Stimulated activated CD8-positive, alpha-beta memory T cell treated with anti-CD3 and anti-CD28 coated beads, Interleukin-4, amount 100 ng/mL, for 1 hour (primary cell): ENCODE data around the gene OR2V2.
"Not testable (repeated sequence)": the region's sequence is repeated elsewhere in the genome, so short reads cannot be mapped to it uniquely, and the experiment has no call there.

ENCODE experiments used
- DNase-seq, 2 donors: peaks; one replicate each; pipeline ENCODE4 v3.0.0-alpha.2; 2020; ENCODE audit warnings: low read depth in 2 of 2, low spot score in 1 of 2

Gene OR2V2

GRCh38 chr5:181114844-181115778 is 32.3 kb upstream of the OR2V2 start:
- no peak for DNase-seq

GRCh38 chr5:181118369-181118768 is 29.0 kb upstream of the OR2V2 start:
- DNase-seq = no peak

GRCh38 chr5:181119105-181119504 is 28.3 kb upstream of the OR2V2 start:
- no peak for DNase-seq

- DNase-seq = no peak
Observed at GRCh38 chr5:181120306-181120705, 27.1 kb upstream of the OR2V2 start.

- no peak for DNase-seq
Observed at GRCh38 chr5:181120761-181121160, 26.6 kb upstream of the OR2V2 start.

GRCh38 chr5:181121675-181122561 is 25.5 kb upstream of the OR2V2 start:
- DNase-seq = no peak

- no peak for DNase-seq
Observed at GRCh38 chr5:181124526-181124925, 22.9 kb upstream of the OR2V2 start.

- DNase-seq = no peak
Observed at GRCh38 chr5:181126841-181127240, 20.5 kb upstream of the OR2V2 start.

- no peak for DNase-seq
Observed at GRCh38 chr5:181127456-181127855, 19.9 kb upstream of the OR2V2 start.

GRCh38 chr5:181127907-181128626 is 19.3 kb upstream of the OR2V2 start:
- no peak for DNase-seq

GRCh38 chr5:181129601-181130000 is 17.8 kb upstream of the OR2V2 start:
- DNase-seq = no peak

GRCh38 chr5:181130081-181130480 is 17.3 kb upstream of the OR2V2 start:
- not testable (repeated sequence) for DNase-seq

- DNase-seq = no peak
Observed at GRCh38 chr5:181130832-181131496, 16.4 kb upstream of the OR2V2 start, which contains the start of gene OR2V1. OR2V1 (minus strand) TSS chr5:181131169; CDS start chr5:181125304, 5,865 bp downstream.

- no peak for DNase-seq
Observed at GRCh38 chr5:181131514-181131913, 15.9 kb upstream of the OR2V2 start.

- no peak for DNase-seq
Observed at GRCh38 chr5:181133083-181133482, 14.3 kb upstream of the OR2V2 start.

- DNase-seq = no peak
Observed at GRCh38 chr5:181133610-181134231, 13.7 kb upstream of the OR2V2 start.

- DNase-seq = no peak
Observed at GRCh38 chr5:181134259-181134658, 13.1 kb upstream of the OR2V2 start.

GRCh38 chr5:181136361-181136955 is 10.9 kb upstream of the OR2V2 start:
- no peak for DNase-seq

- DNase-seq = no peak
Observed at GRCh38 chr5:181138258-181138657, 9.1 kb upstream of the OR2V2 start.

GRCh38 chr5:181140766-181141165 is 6.6 kb upstream of the OR2V2 start:
- DNase-seq = no peak
